GM13977 (cell line): Measurements from ENCODE around the gene NTHL1.

Experiments used
- DNase-seq: peaks from one replicate; pipeline ENCODE4 v3.0.0; 2012; ENCODE audit warnings: low spot score
- CTCF ChIP-seq: IDR thresholded peaks from 2 replicates; pipeline ENCODE4 v1.5.1; 2012; ENCODE audit warnings: mild to moderate bottlenecking, control low read depth; ENCODE audit not compliant: insufficient read depth; ENCODE audit errors: extremely low read depth, missing control alignments
- in situ Hi-C: fragments of 300-500 bp; cut with MboI; formaldehyde crosslinking; loops from one replicate; pipeline ENCODE4 v1.12.0; 2022; ENCODE audit warnings: low sequenced_read_pairs, low pct_unique_long_range_greater_than_20kb, mixed read lengths, inconsistent platforms; ENCODE audit not compliant: unreplicated experiment

The NTHL1 gene

GRCh38 chr16:2064368-2064945, 16.8 kb upstream of the NTHL1 start:
- DNase-seq = no peak
- no peak for TF ChIP-seq CTCF
- in situ Hi-C loops = no loop called here

GRCh38 chr16:2063861-2064260, 16.2 kb upstream of the NTHL1 start:
- in situ Hi-C loops = no loop called here
- TF ChIP-seq CTCF = no peak
- DNase-seq = no peak

GRCh38 chr16:2062801-2063200, 15.2 kb upstream of the NTHL1 start:
- no peak for TF ChIP-seq CTCF
- no peak for DNase-seq
- in situ Hi-C loops = no loop called here

GRCh38 chr16:2061526-2061925, 13.9 kb upstream of the NTHL1 start:
- DNase-seq = no peak
- no peak for TF ChIP-seq CTCF
- in situ Hi-C loops = no loop called here

GRCh38 chr16:2061023-2061422, 13.4 kb upstream of the NTHL1 start:
- in situ Hi-C loops = no loop called here
- no peak for DNase-seq
- no peak for TF ChIP-seq CTCF

- in situ Hi-C loops = no loop called here
- no peak for TF ChIP-seq CTCF
Measured at GRCh38 chr16:2060346-2060745, 12.7 kb upstream of the NTHL1 start.

GRCh38 chr16:2058872-2059271, 11.2 kb upstream of the NTHL1 start:
- in situ Hi-C loops = no loop called here
- no peak for DNase-seq
- TF ChIP-seq CTCF = no peak

More at GRCh38 chr16:2060346-2060745, 12.7 kb upstream of the NTHL1 start:
- DNase-seq = no peak
